GM12891 (cell line): ENCODE data around the gene ASPRV1.

Experiments
- DNase-seq: peaks from one replicate; pipeline ENCODE4 v3.0.0; 2011; ENCODE audit warnings: low spot score; ENCODE audit not compliant: insufficient read length
- FAIRE-seq: peaks from 2 replicates; lab custom pipeline; 2011; peaks lifted over from hg19 to GRCh38; lab: Jason Lieb, UNC
- PAX5 ChIP-seq: IDR thresholded peaks from 2 replicates; pipeline ENCODE4 v1.6.1; 2011; ENCODE audit warnings: low read length, moderate library complexity, mild to moderate bottlenecking; ENCODE audit not compliant: insufficient read depth, severe bottlenecking
- POLR2A ChIP-seq: IDR thresholded peaks from 2 replicates; pipeline ENCODE4 v1.6.1; 2011; ENCODE audit warnings: low read depth, low read length, control low read depth
- POLR2AphosphoS5 ChIP-seq: IDR thresholded peaks from 2 replicates; pipeline ENCODE4 v1.6.1; 2011; ENCODE audit warnings: low read depth, low read length, control low read depth
- POU2F2 ChIP-seq: IDR thresholded peaks from 2 replicates; pipeline ENCODE4 v1.6.1; 2011; ENCODE audit warnings: low read depth, mild to moderate bottlenecking, control low read depth, low read length, moderate library complexity
- SPI1 ChIP-seq: IDR thresholded peaks from 2 replicates; pipeline ENCODE4 v1.6.1; 2011; ENCODE audit warnings: low read depth, low read length, control low read depth
- TAF1 ChIP-seq: IDR thresholded peaks from 2 replicates; pipeline ENCODE4 v1.6.1; 2011; ENCODE audit warnings: low read depth, low read length, control low read depth

Gene ASPRV1

GRCh38 chr2:69989441-69990105, 28.1 kb upstream of the ASPRV1 start:
- no peak for TF ChIP-seq PAX5
- no peak for TF ChIP-seq POLR2A
- TF ChIP-seq SPI1 = no peak
- no peak for TF ChIP-seq TAF1
- no peak for TF ChIP-seq POU2F2
- TF ChIP-seq POLR2AphosphoS5 = no peak
- FAIRE-seq = no peak
- no peak for DNase-seq

- no peak for DNase-seq
- no peak for FAIRE-seq
- TF ChIP-seq PAX5 (no peak), POU2F2 (no peak), POLR2A (no peak), SPI1 (no peak), TAF1 (no peak), POLR2AphosphoS5 (no peak)
Measured at GRCh38 chr2:69989009-69989408, 27.6 kb upstream of the ASPRV1 start.

- DNase-seq (no peak), FAIRE-seq (no peak)
Measured at GRCh38 chr2:69988086-69988635, 26.7 kb upstream of the ASPRV1 start.

GRCh38 chr2:69986691-69987090, 25.3 kb upstream of the ASPRV1 start:
- FAIRE-seq (no peak), DNase-seq (no peak)
- TF ChIP-seq TAF1 = no peak
- TF ChIP-seq POU2F2 = no peak
- no peak for TF ChIP-seq SPI1
- no peak for TF ChIP-seq PAX5
- TF ChIP-seq POLR2A = no peak
- TF ChIP-seq POLR2AphosphoS5 = no peak

More at GRCh38 chr2:69988086-69988635, 26.7 kb upstream of the ASPRV1 start:
- TF ChIP-seq POLR2A = no peak
- TF ChIP-seq SPI1 = no peak

GRCh38 chr2:69985688-69986087, 24.3 kb upstream of the ASPRV1 start:
- DNase-seq = no peak
- TF ChIP-seq SPI1 (no peak), PAX5 (no peak), POLR2AphosphoS5 (no peak)
- FAIRE-seq = no peak

GRCh38 chr2:69985216-69985615, 23.8 kb upstream of the ASPRV1 start:
- TF ChIP-seq POLR2AphosphoS5 = no peak
- no peak for TF ChIP-seq POLR2A
- TF ChIP-seq PAX5 = no peak
- TF ChIP-seq POU2F2 = no peak
- TF ChIP-seq SPI1 = no peak
- no peak for TF ChIP-seq TAF1
- no peak for FAIRE-seq

GRCh38 chr2:69983392-69983966, 22.0 kb upstream of the ASPRV1 start:
- TF ChIP-seq POLR2A (no peak), TAF1 (no peak), POLR2AphosphoS5 (no peak), POU2F2 (no peak), SPI1 (no peak)
- FAIRE-seq (no peak), DNase-seq (no peak)

More at GRCh38 chr2:69985216-69985615, 23.8 kb upstream of the ASPRV1 start:
- no peak for DNase-seq

GRCh38 chr2:69979902-69980807, 18.7 kb upstream of the ASPRV1 start:
- DNase-seq = no peak
- FAIRE-seq = no peak
- no peak for TF ChIP-seq PAX5
- no peak for TF ChIP-seq POLR2AphosphoS5

GRCh38 chr2:69977906-69978482, 16.6 kb upstream of the ASPRV1 start:
- no peak for TF ChIP-seq TAF1
- TF ChIP-seq POLR2AphosphoS5 = no peak
- no peak for TF ChIP-seq PAX5
- no peak for TF ChIP-seq POU2F2

More at GRCh38 chr2:69977906-69978482, 16.6 kb upstream of the ASPRV1 start:
- FAIRE-seq (no peak), DNase-seq (no peak)
